Body of pancreas (tissue), 4 donors: Measurements from ENCODE around the gene TP53I13.

Experiments used
- POLR2A ChIP-seq, 3 donors: fragments of 450-650 bp; IDR thresholded peaks; one replicate each; pipeline ENCODE4 v1.6.1; 2016; ENCODE audit warnings: antibody characterized with exemption in 3 of 3, mild to moderate bottlenecking in 2 of 3
- TF ChIP-seq, protein P1 (sequence below), 7 experiments: fragments of 450-650 bp in 4 of 7; fragments of 200-600 bp in 3 of 7; sonication (generic) in 3 of 7; IDR thresholded peaks; one replicate each; pipeline ENCODE4 v1.5.1; 2016 to 2019; ENCODE audit warnings: antibody characterized with exemption in 7 of 7

DNA sequence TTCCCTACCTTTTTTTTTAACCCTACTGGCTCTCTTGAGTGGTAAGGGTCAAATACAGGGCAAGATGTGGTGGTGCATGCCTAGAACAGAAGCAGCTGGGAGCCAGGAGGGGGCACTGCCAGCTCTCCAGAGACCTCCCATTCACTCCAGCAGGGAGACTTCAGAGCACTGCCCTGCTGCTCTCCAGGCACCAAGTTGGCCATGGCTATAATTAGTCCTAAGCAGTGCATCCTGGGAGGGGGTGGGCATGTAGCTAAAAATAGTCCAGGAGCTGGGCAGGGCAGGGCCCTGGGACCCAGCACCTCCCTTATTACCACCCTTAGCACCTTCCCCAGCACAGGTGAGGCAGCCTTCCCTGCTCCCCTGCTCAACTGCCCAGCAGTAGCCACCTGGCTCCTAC is 50.8 kb downstream of the TP53I13 start:
- TF ChIP-seq, protein P1, sequence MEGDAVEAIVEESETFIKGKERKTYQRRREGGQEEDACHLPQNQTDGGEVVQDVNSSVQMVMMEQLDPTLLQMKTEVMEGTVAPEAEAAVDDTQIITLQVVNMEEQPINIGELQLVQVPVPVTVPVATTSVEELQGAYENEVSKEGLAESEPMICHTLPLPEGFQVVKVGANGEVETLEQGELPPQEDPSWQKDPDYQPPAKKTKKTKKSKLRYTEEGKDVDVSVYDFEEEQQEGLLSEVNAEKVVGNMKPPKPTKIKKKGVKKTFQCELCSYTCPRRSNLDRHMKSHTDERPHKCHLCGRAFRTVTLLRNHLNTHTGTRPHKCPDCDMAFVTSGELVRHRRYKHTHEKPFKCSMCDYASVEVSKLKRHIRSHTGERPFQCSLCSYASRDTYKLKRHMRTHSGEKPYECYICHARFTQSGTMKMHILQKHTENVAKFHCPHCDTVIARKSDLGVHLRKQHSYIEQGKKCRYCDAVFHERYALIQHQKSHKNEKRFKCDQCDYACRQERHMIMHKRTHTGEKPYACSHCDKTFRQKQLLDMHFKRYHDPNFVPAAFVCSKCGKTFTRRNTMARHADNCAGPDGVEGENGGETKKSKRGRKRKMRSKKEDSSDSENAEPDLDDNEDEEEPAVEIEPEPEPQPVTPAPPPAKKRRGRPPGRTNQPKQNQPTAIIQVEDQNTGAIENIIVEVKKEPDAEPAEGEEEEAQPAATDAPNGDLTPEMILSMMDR (IDR thresholded peaks at IDR 0.05), result no peak
- no peak for TF ChIP-seq POLR2A (IDR thresholded peaks at IDR 0.05)
